ENCODE measurements around the gene PLS1. TPM values are rescaled to one million over a fixed set of nuclear protein-coding genes. Genes with fewer than 3 reads are reported as not detected.
A peak's percentile ranks its signal among the peaks of the same experiment; 100 is the strongest.
"Not testable (repeated sequence)": the region's sequence is repeated elsewhere in the genome, so short reads cannot be mapped to it uniquely, and the experiment has no call there.

The PLS1 gene
- total RNA-seq (29.8 TPM), polyA plus RNA-seq (2.6 TPM)

DNA sequence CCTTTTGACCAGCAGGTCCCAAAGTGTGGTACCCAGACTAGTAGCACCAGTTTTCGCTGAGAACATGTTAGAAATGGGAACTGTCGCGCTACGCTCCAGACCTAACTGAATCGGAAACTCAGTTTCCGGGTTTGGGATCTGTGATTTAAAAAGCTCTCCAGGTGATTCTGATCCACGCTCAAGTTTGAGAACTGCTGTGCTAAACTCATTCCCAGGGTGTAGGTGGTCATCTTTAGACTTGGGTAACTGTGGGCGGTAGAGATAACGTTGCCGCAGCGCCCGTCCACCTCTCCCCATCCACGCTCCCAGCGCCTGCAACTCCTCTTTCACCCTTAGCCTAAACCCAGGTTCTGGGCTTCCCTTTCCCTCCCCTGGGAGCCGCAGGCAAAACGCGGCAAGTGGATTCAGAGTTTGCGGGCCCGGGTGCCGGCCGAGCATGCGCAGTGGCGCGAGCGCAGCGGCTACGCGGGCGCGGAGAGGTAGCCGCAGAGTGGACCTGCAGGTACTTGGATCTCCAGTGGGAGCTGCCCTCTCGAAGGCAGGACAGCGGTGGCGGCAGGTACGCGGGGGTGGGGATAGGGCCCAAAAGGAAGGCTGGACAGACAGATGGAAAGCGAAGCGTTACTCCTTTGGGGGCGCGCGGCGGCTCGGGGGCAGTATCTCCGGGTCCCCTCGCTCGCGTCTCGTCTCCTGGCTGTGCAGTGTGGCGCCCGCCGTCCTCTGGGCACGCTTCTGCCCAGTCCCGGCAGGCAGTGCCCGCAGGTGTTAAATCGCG lies at the start of gene PLS1:
Gene PLS1 (plus strand): TSS at position 443 of the 775 bp plus-strand sequence. CDS start 67,845 bp downstream, outside the sequence.
- peak; percentile 74 for DNase-seq (ENCODE audit: extremely low spot score)
- no peaks in the 10 kb centered on the region for H3K4me1 ChIP-seq (ENCODE audit: insufficient read depth)
- no peaks in the 10 kb centered on the region for H3K36me3 ChIP-seq (ENCODE audit: insufficient read depth)
- under 1% methylated on average over 56 of the region's 56 CpGs for WGBS
- no peak within 1 kb of the TSS for H3K27ac ChIP-seq (ENCODE audit: low read depth)
- peak within 1 kb of the TSS; percentile 50 for H3K4me3 ChIP-seq (ENCODE audit: low read depth, low read length)

GRCh38 chr3:142549986-142550385 lies 46.2 kb upstream of the PLS1 start:
- Histone ChIP-seq H3K36me3 (ENCODE audit: insufficient read depth) (no peaks in the 10 kb centered on the region), H3K4me3 (ENCODE audit: low read depth, low read length) (no peak overlapping the region), H3K27ac (ENCODE audit: low read depth) (no peak overlapping the region), H3K4me1 (ENCODE audit: insufficient read depth) (no peaks in the 10 kb centered on the region)
- no peak for DNase-seq (ENCODE audit: extremely low spot score)
- WGBS = 93% methylated on average over 7 of the region's 7 CpGs

- 98% methylated on average over 1 of the region's 1 CpG for WGBS
- H3K4me1 ChIP-seq (ENCODE audit: insufficient read depth); H3K27ac ChIP-seq (ENCODE audit: low read depth); H3K36me3 ChIP-seq (ENCODE audit: insufficient read depth); H3K4me3 ChIP-seq (ENCODE audit: low read depth, low read length); DNase-seq (ENCODE audit: extremely low spot score): not testable (repeated sequence)
These were observed 43.6 kb upstream of the PLS1 start for GRCh38 chr3:142552579-142552978.

DNA sequence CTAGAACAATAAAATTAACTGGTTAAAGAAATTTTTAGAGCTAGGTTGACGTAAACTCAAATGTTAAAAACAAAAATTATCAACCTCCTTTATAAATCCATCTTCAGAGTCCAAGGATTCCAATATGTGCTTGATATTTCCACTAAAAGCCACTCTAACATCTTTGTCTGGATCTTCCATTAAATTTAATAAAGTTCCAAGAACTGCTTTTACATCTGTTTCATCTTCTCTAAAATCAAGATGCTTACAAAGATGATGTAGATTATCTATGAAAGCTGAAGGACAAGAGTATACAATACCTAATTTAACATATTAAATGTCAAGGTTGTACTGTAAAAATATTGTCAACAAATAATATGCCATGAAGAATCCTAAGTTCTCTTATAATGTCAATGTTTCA lies 42.5 kb upstream of the PLS1 start:
- Histone ChIP-seq H3K36me3 (ENCODE audit: insufficient read depth) (peaks cover 2% of the 10 kb centered on the region), H3K27ac (ENCODE audit: low read depth) (no peak overlapping the region), H3K4me3 (ENCODE audit: low read depth, low read length) (no peak overlapping the region), H3K4me1 (ENCODE audit: insufficient read depth) (no peaks in the 10 kb centered on the region)
- DNase-seq (ENCODE audit: extremely low spot score) = no peak
- 96% methylated on average over 1 of the region's 1 CpG for WGBS

DNA sequence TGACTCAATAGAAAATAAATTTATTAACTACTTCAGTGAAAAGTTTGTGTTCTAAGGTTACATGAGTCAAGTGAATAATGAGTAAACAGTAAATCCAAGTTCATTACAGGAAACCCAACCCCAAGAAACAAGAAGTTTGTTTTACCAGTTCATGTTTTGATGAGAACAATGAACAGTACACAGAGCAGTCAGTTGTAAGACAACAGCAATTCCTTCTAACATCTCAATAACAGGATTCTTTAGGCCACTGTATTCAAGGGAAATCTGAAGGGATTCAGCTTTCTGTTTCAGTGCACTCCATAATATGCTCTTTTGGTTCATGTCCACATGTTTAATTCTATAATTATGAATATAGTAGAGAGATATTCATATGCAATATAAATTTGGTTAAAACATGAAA lies 36.1 kb upstream of the PLS1 start:
- H3K4me3 ChIP-seq (ENCODE audit: low read depth, low read length) = no peak overlapping the region
- no peak overlapping the region for H3K27ac ChIP-seq (ENCODE audit: low read depth)
- DNase-seq (ENCODE audit: extremely low spot score) = no peak
- peaks cover 5% of the 10 kb centered on the region for H3K36me3 ChIP-seq (ENCODE audit: insufficient read depth)
- H3K4me1 ChIP-seq (ENCODE audit: insufficient read depth) = no peaks in the 10 kb centered on the region

DNA sequence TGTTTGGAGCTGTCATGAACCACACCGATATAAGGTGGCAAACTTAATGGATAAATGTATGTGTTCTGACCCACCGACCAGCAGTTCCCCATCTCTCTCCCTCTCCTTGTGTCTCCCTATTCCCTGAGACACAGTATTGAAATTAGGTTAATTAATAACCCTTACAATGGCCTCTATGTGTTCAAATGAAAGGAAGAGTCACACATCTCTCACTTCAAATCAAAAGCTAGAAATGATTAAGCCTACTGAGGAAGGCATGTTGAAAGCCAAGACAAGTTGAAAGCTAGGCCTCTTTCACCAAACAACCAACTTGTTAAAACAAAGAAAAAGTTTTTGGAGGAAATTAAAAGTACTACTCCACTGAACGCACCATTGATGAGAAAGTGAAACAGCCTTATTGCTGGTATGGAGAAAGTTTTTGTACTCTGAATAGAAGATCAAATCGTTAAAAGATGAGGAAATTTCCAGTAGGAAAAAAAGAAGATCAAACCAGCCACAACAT lies 32.6 kb upstream of the PLS1 start:
- H3K36me3 ChIP-seq (ENCODE audit: insufficient read depth) = peaks cover 6% of the 10 kb centered on the region
- no peak overlapping the region for H3K27ac ChIP-seq (ENCODE audit: low read depth)
- 95% methylated on average over 4 of the region's 4 CpGs for WGBS

DNA sequence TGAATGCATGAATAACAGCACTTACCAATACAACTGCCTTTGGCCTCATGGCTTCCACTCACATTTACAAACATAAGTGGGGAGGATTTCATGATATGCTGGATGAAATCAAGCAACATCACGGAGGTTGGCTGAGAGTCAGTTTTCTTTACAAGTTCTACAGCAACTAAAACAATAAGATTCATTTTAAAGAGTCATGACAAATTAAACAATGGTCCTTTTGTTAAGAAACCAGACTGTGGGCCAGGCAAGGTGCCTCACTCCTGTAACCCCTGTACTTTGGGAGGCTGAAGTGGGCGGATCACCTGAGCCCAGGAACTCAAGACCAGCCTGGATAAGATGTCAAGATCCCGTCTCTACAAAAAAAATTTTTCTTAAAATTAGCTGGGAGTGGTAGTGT lies 30.1 kb upstream of the PLS1 start:
- DNase-seq (ENCODE audit: extremely low spot score) = no peak
- Histone ChIP-seq H3K36me3 (ENCODE audit: insufficient read depth) (peaks cover 3% of the 10 kb centered on the region), H3K27ac (ENCODE audit: low read depth) (no peak overlapping the region), H3K4me3 (ENCODE audit: low read depth, low read length) (no peak overlapping the region), H3K4me1 (ENCODE audit: insufficient read depth) (no peaks in the 10 kb centered on the region)
- WGBS = 93% methylated on average over 3 of the region's 3 CpGs

More for the DNA sequence above, 32.6 kb upstream of the PLS1 start:
- DNase-seq (ENCODE audit: extremely low spot score) = no peak
- Histone ChIP-seq H3K4me1 (ENCODE audit: insufficient read depth) (no peaks in the 10 kb centered on the region), H3K4me3 (ENCODE audit: low read depth, low read length) (no peak overlapping the region)

GRCh38 chr3:142568393-142569017 lies 27.7 kb upstream of the PLS1 start:
- Histone ChIP-seq H3K4me3 (ENCODE audit: low read depth, low read length) (no peak overlapping the region), H3K27ac (ENCODE audit: low read depth) (no peak overlapping the region), H3K4me1 (ENCODE audit: insufficient read depth) (no peaks in the 10 kb centered on the region), H3K36me3 (ENCODE audit: insufficient read depth) (peaks cover 3% of the 10 kb centered on the region)
- DNase-seq (ENCODE audit: extremely low spot score) = no peak
- WGBS = 67% methylated on average over 21 of the region's 21 CpGs

DNA sequence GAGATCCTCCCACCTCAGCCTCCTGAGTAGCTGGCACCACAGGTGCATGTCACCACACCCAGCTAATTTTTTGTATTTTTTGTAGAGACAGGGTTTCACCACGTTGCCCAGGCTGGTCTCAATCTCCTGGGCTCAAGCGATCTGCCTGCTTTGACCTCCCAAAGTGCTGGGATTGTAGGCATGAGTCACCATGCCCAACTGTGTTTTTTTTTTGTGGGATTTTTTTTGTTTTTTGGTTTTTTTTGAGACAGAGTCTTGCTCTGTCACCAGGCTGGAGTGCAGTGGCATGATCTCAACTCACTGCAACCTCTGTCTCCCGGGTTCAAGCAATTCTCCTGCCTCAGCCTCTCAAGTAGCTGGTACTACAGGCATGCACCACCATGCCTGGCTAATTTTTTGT lies 26.8 kb upstream of the PLS1 start:
- not testable (repeated sequence) for H3K4me1 ChIP-seq (ENCODE audit: insufficient read depth); H3K4me3 ChIP-seq (ENCODE audit: low read depth, low read length)
- WGBS = 89% methylated on average over 3 of the region's 3 CpGs

DNA sequence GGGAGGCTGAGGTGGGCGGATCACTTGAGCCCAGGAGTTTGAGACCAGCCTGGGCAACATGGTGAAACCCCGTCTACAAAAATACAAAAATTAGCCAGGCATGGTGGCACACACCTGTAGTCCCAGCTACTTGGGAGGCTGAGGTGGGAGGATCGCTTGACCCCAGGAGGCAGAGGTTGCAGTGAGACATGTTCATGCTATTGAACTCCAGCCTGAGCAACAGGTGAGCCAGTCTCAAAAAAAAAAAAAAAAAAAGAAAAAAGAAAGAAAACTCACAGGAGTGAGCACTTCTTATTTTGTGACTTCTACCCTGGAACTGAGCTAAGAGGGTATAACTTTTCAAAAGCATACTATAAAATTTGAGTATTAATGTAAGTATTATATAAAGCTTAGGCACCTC lies 22.0 kb upstream of the PLS1 start:
- DNase-seq (ENCODE audit: extremely low spot score); H3K27ac ChIP-seq (ENCODE audit: low read depth); H3K4me1 ChIP-seq (ENCODE audit: insufficient read depth); H3K4me3 ChIP-seq (ENCODE audit: low read depth, low read length); H3K36me3 ChIP-seq (ENCODE audit: insufficient read depth): not testable (repeated sequence)
- WGBS = 99% methylated on average over 3 of the region's 3 CpGs

More for the DNA sequence above, 26.8 kb upstream of the PLS1 start:
- not testable (repeated sequence) for H3K27ac ChIP-seq (ENCODE audit: low read depth); H3K36me3 ChIP-seq (ENCODE audit: insufficient read depth); DNase-seq (ENCODE audit: extremely low spot score)

- 69% methylated on average over 1 of the region's 1 CpG for WGBS
- H3K36me3 ChIP-seq (ENCODE audit: insufficient read depth) = no peaks in the 10 kb centered on the region
- H3K4me3 ChIP-seq (ENCODE audit: low read depth, low read length) = no peak overlapping the region
These were observed 21.5 kb upstream of the PLS1 start for GRCh38 chr3:142574665-142575064.

GRCh38 chr3:142576792-142577191 lies 19.4 kb upstream of the PLS1 start:
- no peak for DNase-seq (ENCODE audit: extremely low spot score)
- Histone ChIP-seq H3K27ac (ENCODE audit: low read depth) (no peak overlapping the region), H3K4me3 (ENCODE audit: low read depth, low read length) (no peak overlapping the region), H3K4me1 (ENCODE audit: insufficient read depth) (no peaks in the 10 kb centered on the region), H3K36me3 (ENCODE audit: insufficient read depth) (no peaks in the 10 kb centered on the region)

More at GRCh38 chr3:142574665-142575064, 21.5 kb upstream of the PLS1 start:
- no peak for DNase-seq (ENCODE audit: extremely low spot score)
- Histone ChIP-seq H3K4me1 (ENCODE audit: insufficient read depth) (no peaks in the 10 kb centered on the region), H3K27ac (ENCODE audit: low read depth) (no peak overlapping the region)

DNA sequence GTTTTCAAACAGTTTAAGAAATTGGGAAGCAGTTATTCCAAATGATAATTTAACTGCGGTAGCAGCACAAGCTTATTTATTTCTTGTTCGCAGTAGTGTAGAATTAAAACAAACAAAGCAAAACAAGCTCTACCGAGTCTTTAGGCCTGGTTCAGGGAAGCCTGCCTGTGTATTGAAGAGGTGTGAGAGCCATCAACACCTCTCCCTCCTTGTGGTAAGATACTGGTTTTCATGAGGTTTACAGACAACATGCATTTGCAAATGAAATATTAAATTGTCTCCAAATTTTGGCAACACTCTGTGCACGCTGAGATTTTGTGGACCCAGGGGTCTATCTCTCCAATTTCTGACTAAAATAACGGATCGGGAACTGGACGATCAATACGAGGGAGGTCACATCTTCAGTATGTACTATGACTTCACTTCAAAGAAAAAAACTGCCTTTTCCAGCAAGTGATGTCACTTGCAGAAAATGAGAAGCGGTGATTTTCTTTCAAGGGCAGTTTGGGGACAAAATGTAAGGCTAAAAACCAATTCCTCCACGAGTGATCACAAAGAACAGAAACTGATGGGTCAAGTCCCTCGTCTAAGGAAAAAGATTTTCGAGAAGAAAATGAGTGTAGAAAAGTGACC lies 18.4 kb upstream of the PLS1 start:
- no peaks in the 10 kb centered on the region for H3K4me1 ChIP-seq (ENCODE audit: insufficient read depth)
- 8% methylated on average over 12 of the region's 12 CpGs for WGBS

More for the DNA sequence above, 18.4 kb upstream of the PLS1 start:
- DNase-seq (ENCODE audit: extremely low spot score) = no peak
- H3K4me3 ChIP-seq (ENCODE audit: low read depth, low read length) = peak overlapping the region; percentile 65
- no peaks in the 10 kb centered on the region for H3K36me3 ChIP-seq (ENCODE audit: insufficient read depth)
- H3K27ac ChIP-seq (ENCODE audit: low read depth) = no peak overlapping the region

Measured in urinary bladder (tissue), 4 donors.